A549 (cell line): Measurements from ENCODE around the gene GRIA3.

Source experiments
- CHD4 ChIP-seq: fragments of 200-600 bp; sonication (generic); IDR thresholded peaks from 2 replicates; pipeline ENCODE4 v1.6.1; 2016; ENCODE audit warnings: antibody characterized with exemption, mild to moderate bottlenecking, borderline replicate concordance
- CTCF ChIP-seq: fragments of >200 bp; sonication (Bioruptor Twin); formaldehyde crosslinking; IDR thresholded peaks from 3 replicates; pipeline ENCODE4 v1.5.1; 2016
- EP300 ChIP-seq, 2 experiments: fragments of >200 bp; sonication (Bioruptor Twin); formaldehyde crosslinking; IDR thresholded peaks; 2 replicates in 1 of 2; 3 replicates in 1 of 2; pipeline ENCODE4 v1.6.1; 2016 to 2017
- JUN ChIP-seq, 2 experiments: fragments of >200 bp; sonication (Bioruptor Twin); formaldehyde crosslinking; IDR thresholded peaks; 2 replicates in 1 of 2; 3 replicates in 1 of 2; pipeline ENCODE4 v1.6.1; 2016 to 2017
- MAX ChIP-seq: IDR thresholded peaks from 2 replicates; pipeline ENCODE4 v1.6.1; 2012
- MAZ ChIP-seq: fragments of 150-350 bp; IDR thresholded peaks from 2 replicates; pipeline ENCODE4 v1.6.1; 2014; ENCODE audit warnings: antibody characterized with exemption, low read depth, low read length, borderline replicate concordance
- NPAS2 ChIP-seq: fragments of 250-450 bp; sonication (Bioruptor Pico); IDR thresholded peaks from 2 replicates; pipeline ENCODE4 v1.8.0; 2022; ENCODE audit warnings: mild to moderate bottlenecking, moderate library complexity, borderline replicate concordance
- PHF8 ChIP-seq: fragments of 200-600 bp; sonication (generic); IDR thresholded peaks from 2 replicates; pipeline ENCODE4 v1.6.1; 2016; ENCODE audit warnings: low read depth, mild to moderate bottlenecking, antibody characterized with exemption, moderate library complexity, borderline replicate concordance
- POLR2A ChIP-seq: IDR thresholded peaks from 2 replicates; pipeline ENCODE4 v1.6.1; 2012; ENCODE audit warnings: mild to moderate bottlenecking, low read length
- REST ChIP-seq: fragments of 200-600 bp; sonication (generic); IDR thresholded peaks from 2 replicates; pipeline ENCODE4 v1.6.1; 2016; ENCODE audit warnings: antibody characterized with exemption, mild to moderate bottlenecking, moderate library complexity
- RNF2 ChIP-seq: fragments of 200-600 bp; sonication (generic); IDR thresholded peaks from 2 replicates; pipeline ENCODE4 v1.6.1; 2016; ENCODE audit warnings: low read depth, mild to moderate bottlenecking, antibody characterized with exemption, moderate library complexity, borderline replicate concordance
- USF2 ChIP-seq: fragments of 450-650 bp; IDR thresholded peaks from 2 replicates; pipeline ENCODE4 v1.6.1; 2014; ENCODE audit warnings: antibody characterized with exemption
- ZSCAN20 ChIP-seq: fragments of 250-450 bp; sonication (Bioruptor Pico); IDR thresholded peaks from 2 replicates; pipeline ENCODE4 v1.8.0; 2022; ENCODE audit warnings: mild to moderate bottlenecking, moderate library complexity

- TF ChIP-seq PHF8 (no peak), CTCF (no peak), POLR2A (no peak), JUN (IDR thresholded peaks at IDR 0.05) (no peak), USF2 (no peak), EP300 (IDR thresholded peaks at IDR 0.05) (no peak), MAX (no peak), NPAS2 (CRISPR knock-in tag) (no peak), ZSCAN20 (CRISPR knock-in tag) (no peak), CHD4 (no peak), RNF2 (no peak), REST (no peak), MAZ (no peak)
Observed at GRCh38 chrX:123408821-123409737, 225.0 kb downstream of the GRIA3 start.
